Measurements from ENCODE around the gene ACOT12. TPM values are rescaled to one million over a fixed set of nuclear protein-coding genes. Genes with fewer than 3 reads are reported as not detected.

Gene ACOT12
- total and polyA plus RNA-seq, 2 donors (not counting 3 experiments of a cell fraction or from before 2014, with no cell fraction given) = not detected

GRCh38 chr5:81435023-81435422 lies 41.1 kb upstream of the ACOT12 start:
- Histone ChIP-seq H2AFZ (ENCODE audit: low read depth, low read length) (no peak overlapping the region), H3K9me3 (replicated peaks; ENCODE audit: control insufficient read depth, insufficient read depth, low read length) (no peaks in the 10 kb centered on the region), H3K9ac (replicated peaks; ENCODE audit: extremely low read depth, insufficient read depth, low read length) (no peak overlapping the region), H4K20me1 (replicated peaks; ENCODE audit: control insufficient read depth, extremely low read depth, insufficient read depth, low read length) (no peaks in the 10 kb centered on the region), H3K9me1 (replicated peaks; ENCODE audit: control insufficient read depth, extremely low read depth, insufficient read depth, low read length) (no peaks in the 10 kb centered on the region), H3K79me2 (ENCODE audit: control insufficient read depth, insufficient read depth, low read length) (no peaks in the 10 kb centered on the region), H3K4me2 (ENCODE audit: insufficient read depth, low read length) (no peak overlapping the region), H3K27me3 (ENCODE audit: control insufficient read depth in 2 of 2, insufficient read depth in 2 of 2, low read length in 2 of 2) (no peaks in the 10 kb centered on the region), H3K36me3 (ENCODE audit: control insufficient read depth in 2 of 2, extremely low read depth in 1 of 2, insufficient read depth in 2 of 2, low read length in 2 of 2) (no peaks in the 10 kb centered on the region), H3K4me1 (ENCODE audit: control insufficient read depth, extremely low read depth, insufficient read depth, low read length) (no peaks in the 10 kb centered on the region), H3K27ac (ENCODE audit: insufficient read depth, low read depth, low read length) (no peak overlapping the region), H3K4me3 (replicated peaks in 1 of 3; ENCODE audit: insufficient read depth in 1 of 3, low read depth in 1 of 3, low read length in 3 of 3) (no peak overlapping the region)
- dilution Hi-C loops (cut with MboI; ENCODE audit: extremely low pct_ligation_motif_present, low sequenced_read_pairs) (no loop called here), intact Hi-C loops (cut with micrococcal nuclease) (no loop called here)
- FAIRE-seq (no peak), DNase-seq (ENCODE audit: low read depth, low spot score) (no peak)
- CTCF ChIA-PET = no interaction called here
- POLR2A ChIA-PET = no interaction called here
- TF ChIP-seq EZH2 (IDR thresholded peaks at IDR 0.05; ENCODE audit: borderline replicate concordance, low read depth, low read length, severe bottlenecking) (no peak), CTCF (IDR thresholded peaks at IDR 0.05; ENCODE audit: extremely low read depth in 1 of 2, insufficient read depth in 1 of 2, low read depth in 1 of 2, low read length in 2 of 2) (no peak), MYC (IDR thresholded peaks at IDR 0.05; ENCODE audit: low read depth, low read length) (no peak), GATA2 (IDR thresholded peaks at IDR 0.05; ENCODE audit: insufficient read depth, insufficient read length, low read depth, low read length) (no peak), FOS (IDR thresholded peaks at IDR 0.05; ENCODE audit: borderline replicate concordance, insufficient read depth, low read length) (no peak), POLR2AphosphoS5 (IDR thresholded peaks at IDR 0.05; ENCODE audit: insufficient read depth, low read depth, low read length) (no peak), POLR2A (IDR thresholded peaks at IDR 0.05; ENCODE audit: low read depth, low read length) (no peak), JUN (IDR thresholded peaks at IDR 0.05; ENCODE audit: borderline replicate concordance, insufficient read depth, insufficient read length, low read depth) (no peak), MAX (IDR thresholded peaks at IDR 0.05; ENCODE audit: insufficient read depth, insufficient read length) (no peak)
- no TSS peak for BruUV-seq (replicated peaks)
